ENCODE data around the gene RTN4IP1. TPM values are rescaled to one million over a fixed set of nuclear protein-coding genes. Genes with fewer than 3 reads are reported as not detected.

RTN4IP1 gene
- total and polyA plus RNA-seq, 7 donors: 10.0 to 25.6 (median 11.6) TPM

- H3K9me3 ChIP-seq: no peaks in the 10 kb centered on the region
- intact Hi-C loops (cut with DNase I): no loop called here
- ATAC-seq: no peak
- no peak for DNase-seq
- 86 to 91% (median 90%) methylated on average over 3 of the region's 3 CpGs for WGBS, 3 donors
- TF ChIP-seq CTCF (IDR thresholded peaks at IDR 0.05): no peak
- H3K4me3 ChIP-seq: no peak overlapping the region
- no peaks in the 10 kb centered on the region for H3K36me3 ChIP-seq (ENCODE audit: insufficient read depth in 1 of 2, low read depth in 1 of 2)
- no peaks in the 10 kb centered on the region for H3K4me1 ChIP-seq
- H3K27ac ChIP-seq: no peak overlapping the region
- peaks cover 0 to 4% (median 2%) of the 10 kb centered on the region in 3 donors for H3K27me3 ChIP-seq (ENCODE audit: insufficient read depth in 3 of 3, low read length in 2 of 3)
Observed at GRCh38 chr6:106529438-106529837, 99.9 kb downstream of the RTN4IP1 start.

DNA sequence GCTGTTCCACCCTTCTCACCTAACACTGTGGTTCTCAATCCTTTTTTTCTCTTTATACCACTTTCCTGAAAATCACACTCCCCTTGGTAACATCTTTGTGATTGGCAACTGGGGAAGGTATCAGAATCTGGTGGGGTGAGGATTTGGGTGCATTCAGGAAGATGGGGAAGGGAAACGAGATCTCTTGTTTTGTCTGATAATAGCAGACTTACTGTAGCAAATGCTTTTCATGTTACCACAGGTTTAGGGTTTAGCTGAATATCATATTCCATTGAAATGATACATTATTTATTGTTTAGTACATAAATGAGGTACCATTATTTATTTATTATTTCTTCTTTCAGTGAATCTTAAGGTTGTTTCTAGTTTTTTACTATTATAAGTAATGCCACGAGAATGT lies 100.8 kb downstream of the RTN4IP1 start:
- 66 to 81% (median 79%) methylated on average over 2 of the region's 2 CpGs for WGBS, 3 donors
- H3K4me3 ChIP-seq: no peak overlapping the region
- H3K27ac ChIP-seq: no peak overlapping the region
- no peak for DNase-seq
- no peak for ATAC-seq
- H3K27me3 ChIP-seq (ENCODE audit: insufficient read depth in 3 of 3, low read length in 2 of 3): peaks cover 0 to 4% (median 2%) of the 10 kb centered on the region in 3 donors
- no peaks in the 10 kb centered on the region for H3K36me3 ChIP-seq (ENCODE audit: insufficient read depth in 1 of 2, low read depth in 1 of 2)
- H3K4me1 ChIP-seq: no peaks in the 10 kb centered on the region
- no peaks in the 10 kb centered on the region for H3K9me3 ChIP-seq
- intact Hi-C loops (cut with DNase I): no loop called here
- TF ChIP-seq CTCF (IDR thresholded peaks at IDR 0.05): no peak

GRCh38 chr6:106527979-106528378 lies 101.3 kb downstream of the RTN4IP1 start:
- DNase-seq (no peak), ATAC-seq (no peak)
- Histone ChIP-seq H3K27ac (no peak overlapping the region), H3K4me3 (no peak overlapping the region), H3K9me3 (no peaks in the 10 kb centered on the region), H3K27me3 (ENCODE audit: insufficient read depth in 3 of 3, low read length in 2 of 3) (peaks cover 0 to 2% (median 0%) of the 10 kb centered on the region in 3 donors), H3K4me1 (no peaks in the 10 kb centered on the region), H3K36me3 (ENCODE audit: insufficient read depth in 1 of 2, low read depth in 1 of 2) (no peaks in the 10 kb centered on the region)
- no peak for TF ChIP-seq CTCF (IDR thresholded peaks at IDR 0.05)
- WGBS, 3 donors: 63 to 70% (median 66%) methylated on average over 3 of the region's 3 CpGs
- intact Hi-C loops (cut with DNase I): no loop called here

DNA sequence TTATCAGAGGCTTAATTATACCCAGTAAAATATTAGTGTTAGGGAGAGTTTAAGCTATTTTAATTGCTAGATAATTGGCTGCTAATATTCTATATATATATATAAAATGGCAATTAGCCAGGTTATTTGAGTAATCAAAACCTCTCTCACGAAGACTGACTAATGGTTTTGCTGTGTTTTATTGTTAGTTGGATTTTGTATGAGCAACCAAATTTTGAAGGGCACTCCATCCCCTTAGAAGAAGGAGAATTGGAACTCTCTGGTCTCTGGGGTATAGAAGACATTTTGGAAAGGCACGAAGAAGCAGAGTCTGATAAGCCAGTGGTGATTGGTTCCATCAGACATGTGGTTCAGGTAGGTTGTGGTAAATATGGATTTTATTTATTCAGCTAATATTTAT lies 102.2 kb downstream of the RTN4IP1 start:
- no peaks in the 10 kb centered on the region for H3K9me3 ChIP-seq
- no peak overlapping the region for H3K27ac ChIP-seq
- no peaks in the 10 kb centered on the region for H3K27me3 ChIP-seq (ENCODE audit: insufficient read depth in 3 of 3, low read length in 2 of 3)
- no peaks in the 10 kb centered on the region for H3K4me1 ChIP-seq
- no peak for TF ChIP-seq CTCF (IDR thresholded peaks at IDR 0.05)
- WGBS, 3 donors: 72 to 80% (median 77%) methylated on average over 2 of the region's 2 CpGs
- intact Hi-C loops (cut with DNase I): no loop called here
- DNase-seq (no peak), ATAC-seq (no peak)
- no peaks in the 10 kb centered on the region for H3K36me3 ChIP-seq (ENCODE audit: insufficient read depth in 1 of 2, low read depth in 1 of 2)
- no peak overlapping the region for H3K4me3 ChIP-seq

DNA sequence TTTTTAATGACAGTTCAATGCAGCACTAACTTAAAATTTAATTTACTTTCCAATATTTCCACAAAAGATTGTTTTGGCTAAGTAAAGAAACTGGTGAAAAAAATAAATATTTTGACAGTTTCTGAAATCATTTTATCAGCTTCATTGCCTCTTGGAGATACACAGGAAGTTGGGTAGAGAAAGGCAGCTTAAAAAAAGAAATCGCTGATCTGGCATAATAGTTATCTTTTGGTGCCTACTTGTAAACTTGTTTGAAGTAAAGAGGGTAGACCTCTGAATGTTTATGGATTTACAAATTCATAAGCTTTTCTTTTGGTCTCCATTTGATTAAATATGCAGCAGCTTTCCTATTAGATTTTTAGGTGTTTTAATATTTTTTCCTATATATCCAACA lies 103.4 kb downstream of the RTN4IP1 start:
- H3K36me3 ChIP-seq (ENCODE audit: insufficient read depth in 1 of 2, low read depth in 1 of 2): no peaks in the 10 kb centered on the region
- 82 to 91% (median 86%) methylated on average over 1 of the region's 1 CpG for WGBS, 3 donors
- no peaks in the 10 kb centered on the region for H3K9me3 ChIP-seq
- no peak overlapping the region for H3K4me3 ChIP-seq
- H3K27me3 ChIP-seq (ENCODE audit: insufficient read depth in 3 of 3, low read length in 2 of 3): no peaks in the 10 kb centered on the region
- intact Hi-C loops (cut with DNase I): no loop called here
- H3K4me1 ChIP-seq: no peaks in the 10 kb centered on the region
- DNase-seq (no peak), ATAC-seq (no peak)
- no peak for TF ChIP-seq CTCF (IDR thresholded peaks at IDR 0.05)
- no peak overlapping the region for H3K27ac ChIP-seq

All from psoas muscle (tissue), 8 donors.